CD14-positive monocyte (primary cell): ENCODE data around the gene SYNE1. TPM values are rescaled to one million over a fixed set of nuclear protein-coding genes. Genes with fewer than 3 reads are reported as not detected.

ENCODE experiments used
- DNase-seq, 3 donors: peaks; one replicate each; pipeline ENCODE4 v3.0.0-alpha.2; 2011 to 2022
- H2AFZ ChIP-seq: 2 replicates; pipeline ENCODE4 v1.6.0; 2012; ENCODE audit warnings: mild to moderate bottlenecking, low read depth, low read length, inconsistent platforms; ENCODE audit not compliant: insufficient read depth, poor library complexity, severe bottlenecking
- H3K27ac ChIP-seq, 2 donors: 1 replicate in 1 of 2; 2 replicates in 1 of 2; pipeline ENCODE4 v1.5.1; 2012 to 2013; ENCODE audit warnings: low read length in 2 of 2, control low read depth in 1 of 2, inconsistent platforms in 1 of 2, low read depth in 1 of 2, mild to moderate bottlenecking in 1 of 2
- H3K27me3 ChIP-seq, 2 donors: one replicate each; pipeline versions ENCODE4 v1.6.0 to v1.6.1; 2011 to 2013; ENCODE audit warnings: low read length in 2 of 2; ENCODE audit not compliant: control insufficient read depth in 2 of 2, insufficient read depth in 2 of 2
- H3K36me3 ChIP-seq, 2 donors: replicated peaks in 1 of 2; 1 replicate in 1 of 2; 2 replicates in 1 of 2; pipeline versions ENCODE4 v1.5.1 to v1.6.1; 2012 to 2013; ENCODE audit warnings: low read length in 2 of 2, control low read depth in 1 of 2, inconsistent platforms in 1 of 2, mild to moderate bottlenecking in 1 of 2; ENCODE audit not compliant: insufficient read depth in 2 of 2, control insufficient read depth in 1 of 2
- H3K4me1 ChIP-seq, 2 donors: 1 replicate in 1 of 2; 2 replicates in 1 of 2; pipeline versions ENCODE4 v1.5.1 to v1.6.1; 2012 to 2013; ENCODE audit warnings: low read length in 2 of 2, control low read depth in 1 of 2, inconsistent platforms in 1 of 2, mild to moderate bottlenecking in 1 of 2, moderate library complexity in 1 of 2; ENCODE audit not compliant: insufficient read depth in 2 of 2, control insufficient read depth in 1 of 2
- H3K4me2 ChIP-seq: replicated peaks from 2 replicates; pipeline ENCODE3; 2012; ENCODE audit warnings: low read length, moderate library complexity, mild to moderate bottlenecking; ENCODE audit not compliant: poor library complexity, severe bottlenecking; ENCODE audit errors: extremely low read depth
- H3K4me3 ChIP-seq, 3 experiments: fragments of 200-600 bp in 1 of 3; sonication (generic) in 1 of 3; replicated peaks in 1 of 3; 1 replicate in 2 of 3; 2 replicates in 1 of 3; pipeline ENCODE4 v1.5.1; 2011 to 2013; ENCODE audit warnings: low read length in 3 of 3, mild to moderate bottlenecking in 3 of 3, control low read depth in 2 of 3, low read depth in 2 of 3, inconsistent platforms in 1 of 3, moderate library complexity in 1 of 3
- H3K79me2 ChIP-seq: 2 replicates; pipeline ENCODE4 v1.6.0; 2012; ENCODE audit warnings: mild to moderate bottlenecking, control low read depth, inconsistent platforms, low read length, moderate library complexity; ENCODE audit not compliant: insufficient read depth
- H3K9ac ChIP-seq: 2 replicates; pipeline ENCODE4 v1.6.0; 2017; ENCODE audit warnings: low read length, mild to moderate bottlenecking; ENCODE audit not compliant: insufficient read depth, poor library complexity, severe bottlenecking
- H3K9me3 ChIP-seq, 2 donors: replicated peaks in 1 of 2; 1 replicate in 1 of 2; 2 replicates in 1 of 2; pipeline versions ENCODE4 v1.5.1 to v1.6.1; 2012 to 2013; ENCODE audit warnings: low read length in 2 of 2, control low read depth in 1 of 2; ENCODE audit not compliant: control insufficient read depth in 1 of 2, insufficient read depth in 1 of 2
- H4K20me1 ChIP-seq: 2 replicates; pipeline ENCODE4 v1.6.0; 2012; ENCODE audit warnings: mild to moderate bottlenecking, low read length, control low read depth, moderate library complexity; ENCODE audit not compliant: insufficient read depth
- H3K27ac Mint-ChIP-seq, 7 donors: one replicate each; pipeline ENCODE4 v1.8.0; 2020; ENCODE audit warnings: mild to moderate bottlenecking in 7 of 7, mixed read lengths in 7 of 7, moderate library complexity in 6 of 7, inconsistent platforms in 2 of 7
- H3K27me3 Mint-ChIP-seq, 3 donors: one replicate each; pipeline ENCODE4 v1.8.0; 2021 to 2022; ENCODE audit warnings: low read depth in 3 of 3, mild to moderate bottlenecking in 3 of 3, mixed read lengths in 3 of 3, moderate library complexity in 3 of 3, inconsistent platforms in 1 of 3
- H3K36me3 Mint-ChIP-seq, 2 donors: one replicate each; pipeline ENCODE4 v1.8.0; 2020; ENCODE audit warnings: mixed read lengths in 2 of 2, inconsistent platforms in 1 of 2, mild to moderate bottlenecking in 1 of 2
- H3K4me1 Mint-ChIP-seq: one replicate; pipeline ENCODE4 v1.8.0; 2020; ENCODE audit warnings: mild to moderate bottlenecking, mixed read lengths
- H3K4me3 Mint-ChIP-seq, 2 donors: one replicate each; pipeline ENCODE4 v1.8.0; 2020; ENCODE audit warnings: mild to moderate bottlenecking in 2 of 2, mixed read lengths in 2 of 2, moderate library complexity in 1 of 2
- H3K9me3 Mint-ChIP-seq, 7 donors: one replicate each; pipeline ENCODE4 v1.8.0; 2020 to 2022; ENCODE audit warnings: mixed read lengths in 7 of 7, mild to moderate bottlenecking in 6 of 7, moderate library complexity in 6 of 7, inconsistent platforms in 2 of 7
- CTCF ChIP-seq: fragments of 200-600 bp; IDR thresholded peaks from one replicate; pipeline ENCODE4 v1.8.0; 2022; ENCODE audit warnings: antibody characterized with exemption, mild to moderate bottlenecking
- WGBS: methylation state at CpG from one replicate; pipeline ENCODE4 v1.1.5; 2013; ENCODE audit warnings: missing lambda C conversion rate; ENCODE audit not compliant: insufficient coverage; 5-methylcytosine and 5-hydroxymethylcytosine counted together
- intact Hi-C, 2 donors: fragments of 100-400 bp; cut with micrococcal nuclease; formaldehyde crosslinking; loops; one replicate each; pipeline versions ENCODE4 v1.15.0 to v1.15.1; 2023
- polyA plus RNA-seq, 3 donors: library from polyadenylated mRNA; depleted of rRNA in 1 of 3; unstranded in 2 of 3; stranded (reverse) in 1 of 3; fragments of 300-500 nt in 2 of 3; fragments of >200 nt in 1 of 3; fragmentation: Illumina TruSeq in 2 of 3; gene quantifications; 1 replicate in 2 of 3; 2 replicates in 1 of 3; pipeline ENCODE4 v1.2.3, GENCODE V29; 2012 to 2021

Gene SYNE1
- polyA plus RNA-seq, 3 donors: 3.7 to 24.5 (median 8.1) TPM

GRCh38 chr6:152661776-152662175 is 24.6 kb upstream of the SYNE1 start:
- Mint-ChIP-seq H3K36me3 (no peaks in the 10 kb centered on the region), H3K4me3 (no peak overlapping the region), H3K9me3 (peaks cover 1 to 6% (median 2%) of the 10 kb centered on the region in 7 donors), H3K27ac (no peak overlapping the region), H3K27me3 (peaks cover 0 to 2% (median 0%) of the 10 kb centered on the region in 3 donors), H3K4me1 (peaks cover 2% of the 10 kb centered on the region)
- no peak for DNase-seq
- H3K9ac ChIP-seq: no peak overlapping the region
- H2AFZ ChIP-seq: no peak overlapping the region
- H3K27me3 ChIP-seq: no peaks in the 10 kb centered on the region
- WGBS: no CpG with 5 or more reads among the region's 3 CpGs
- no peak overlapping the region for H3K27ac ChIP-seq
- H3K36me3 ChIP-seq: no peaks in the 10 kb centered on the region
- H3K4me1 ChIP-seq: no peaks in the 10 kb centered on the region
- no peak overlapping the region for H3K4me3 ChIP-seq
- H4K20me1 ChIP-seq: no peaks in the 10 kb centered on the region
- H3K9me3 ChIP-seq: no peaks in the 10 kb centered on the region
- TF ChIP-seq CTCF: no peak
- H3K4me2 ChIP-seq: no peak overlapping the region
- H3K79me2 ChIP-seq: no peaks in the 10 kb centered on the region
- intact Hi-C loops: no loop called here

DNA sequence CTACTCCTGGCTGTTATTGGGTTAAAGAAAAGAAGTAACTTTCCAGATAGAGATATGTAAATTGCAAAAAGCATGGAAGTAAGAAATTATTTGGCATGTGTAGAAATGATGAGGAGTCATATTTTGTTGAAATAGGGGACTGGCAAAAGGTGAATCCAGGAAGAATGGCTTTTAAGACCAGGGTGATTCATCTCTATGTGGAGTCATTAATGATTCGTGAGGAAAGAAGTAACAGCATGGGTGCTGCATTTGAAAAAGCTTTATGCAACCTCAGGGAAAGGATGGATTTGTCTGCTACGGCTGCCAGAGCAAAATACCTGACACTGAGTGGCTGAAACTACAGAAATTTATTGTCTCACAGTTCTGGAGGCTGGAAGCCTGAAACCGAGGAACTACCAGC is 14.8 kb upstream of the SYNE1 start:
- Histone ChIP-seq H3K79me2 (no peaks in the 10 kb centered on the region), H3K9me3 (no peaks in the 10 kb centered on the region), H4K20me1 (no peaks in the 10 kb centered on the region), H3K9ac (no peak overlapping the region), H3K4me2 (no peak overlapping the region), H3K27ac (no peak overlapping the region), H2AFZ (no peak overlapping the region), H3K4me1 (no peaks in the 10 kb centered on the region), H3K27me3 (no peaks in the 10 kb centered on the region), H3K4me3 (no peak overlapping the region), H3K36me3 (no peaks in the 10 kb centered on the region)
- H3K4me1 Mint-ChIP-seq: no peaks in the 10 kb centered on the region
- intact Hi-C loops: no loop called here
- no peak overlapping the region for H3K4me3 Mint-ChIP-seq
- TF ChIP-seq CTCF: no peak
- peaks cover 2 to 6% (median 2%) of the 10 kb centered on the region in 3 donors for H3K27me3 Mint-ChIP-seq
- DNase-seq: no peak
- WGBS: 83% methylated on average over 2 of the region's 3 CpGs
- H3K9me3 Mint-ChIP-seq: peaks cover 0 to 3% (median 0%) of the 10 kb centered on the region in 7 donors
- H3K27ac Mint-ChIP-seq: no peak overlapping the region
- H3K36me3 Mint-ChIP-seq: no peaks in the 10 kb centered on the region
